ENCODE data around the gene PKNOX2. TPM values are rescaled to one million over a fixed set of nuclear protein-coding genes. Genes with fewer than 3 reads are reported as not detected.

The PKNOX2 gene
- total and polyA plus RNA-seq, 10 of the 15 experiments (the other 5 are each of a cell fraction or from before 2014, with no cell fraction given), result not detected

DNA sequence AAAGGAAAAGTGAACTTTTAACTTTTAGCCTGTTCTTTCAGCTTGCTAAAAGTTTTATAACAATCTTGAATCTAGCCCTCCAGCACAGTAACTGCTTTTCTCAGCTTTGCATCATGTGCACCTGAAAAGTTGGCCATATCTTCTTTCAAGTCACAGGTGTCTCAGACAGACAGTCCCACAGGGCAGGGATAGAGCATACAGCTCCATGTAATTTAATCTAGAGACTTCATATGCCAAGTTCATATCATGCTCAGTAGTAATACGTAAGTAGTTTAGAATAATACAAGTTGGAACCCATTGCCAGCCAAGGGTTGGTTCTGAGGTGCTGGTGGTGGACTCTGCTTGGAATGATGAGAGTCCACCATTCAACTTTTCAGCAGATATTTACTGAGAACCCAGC, 68.6 kb downstream of the PKNOX2 start:
- 0% methylated on average over 1 of the region's 1 CpG for WGBS (ENCODE audit: insufficient coverage, insufficient replicate concordance, low lambda C conversion rate, missing lambda C conversion rate)
- H3K27me3 ChIP-seq (replicated peaks in 1 of 2; ENCODE audit: control insufficient read depth in 2 of 2, insufficient read depth in 2 of 2, low read length in 1 of 2), result peaks cover 2 to 3% of the 10 kb centered on the region in 2 experiments; a peak in 3 of 4 replicates
- ATAC-seq (no peak), DNase-seq (ENCODE audit: low read depth, low spot score) (no peak), FAIRE-seq (no peak)
- H3K36me3 ChIP-seq (ENCODE audit: control insufficient read depth in 2 of 2, insufficient read depth in 2 of 2, low read length in 1 of 2), result no peaks in the 10 kb centered on the region
- no peaks in the 10 kb centered on the region for H4K20me1 ChIP-seq (ENCODE audit: control insufficient read depth, insufficient read depth)
- no peak overlapping the region for H3K9ac ChIP-seq (ENCODE audit: control insufficient read depth, insufficient read depth, low read length)
- SMC1A ChIA-PET (ENCODE audit: uncharacterized antibody, unreplicated experiment), result no interaction called here
- no TSS peak for BruUV-seq (replicated peaks)
- TF ChIP-seq MEF2B (IDR thresholded peaks at IDR 0.05; ENCODE audit: partially characterized antibody, poor library complexity, severe bottlenecking) (no peak), RAD21 (IDR thresholded peaks at IDR 0.05; ENCODE audit: insufficient read depth, low read depth, low read length) (no peak), CHD1 (IDR thresholded peaks at IDR 0.05; ENCODE audit: low read depth, low read length) (no peak), SMAD1 (IDR thresholded peaks at IDR 0.05; ENCODE audit: low read depth, partially characterized antibody) (no peak), NBN (IDR thresholded peaks at IDR 0.05) (no peak)
- CTCF ChIA-PET, result no interaction called here
- H3K4me3 ChIP-seq, result no peak overlapping the region
- H3K4me1 ChIP-seq (ENCODE audit: control insufficient read depth, insufficient read depth, low read length), result no peaks in the 10 kb centered on the region
- no peak overlapping the region for H3K27ac ChIP-seq (ENCODE audit: control insufficient read depth, insufficient read depth)
- intact Hi-C loops (cut with micrococcal nuclease; ENCODE audit: unreplicated experiment), result no loop called here
- H3K79me2 ChIP-seq (ENCODE audit: control insufficient read depth, insufficient read depth, low read length), result no peaks in the 10 kb centered on the region
- in situ Hi-C loops (cut with MboI), result no loop called here
- H3K9me3 ChIP-seq (replicated peaks; ENCODE audit: control insufficient read depth, insufficient read depth, low read length), result no peaks in the 10 kb centered on the region
- H3K4me2 ChIP-seq (ENCODE audit: control insufficient read depth, insufficient read depth), result no peak overlapping the region
- RAD21 ChIA-PET (ENCODE audit: unreplicated experiment), result no interaction called here
- no peak overlapping the region for H2AFZ ChIP-seq (ENCODE audit: control insufficient read depth, low read depth, low read length)
- POLR2A ChIA-PET, result no interaction called here

DNA sequence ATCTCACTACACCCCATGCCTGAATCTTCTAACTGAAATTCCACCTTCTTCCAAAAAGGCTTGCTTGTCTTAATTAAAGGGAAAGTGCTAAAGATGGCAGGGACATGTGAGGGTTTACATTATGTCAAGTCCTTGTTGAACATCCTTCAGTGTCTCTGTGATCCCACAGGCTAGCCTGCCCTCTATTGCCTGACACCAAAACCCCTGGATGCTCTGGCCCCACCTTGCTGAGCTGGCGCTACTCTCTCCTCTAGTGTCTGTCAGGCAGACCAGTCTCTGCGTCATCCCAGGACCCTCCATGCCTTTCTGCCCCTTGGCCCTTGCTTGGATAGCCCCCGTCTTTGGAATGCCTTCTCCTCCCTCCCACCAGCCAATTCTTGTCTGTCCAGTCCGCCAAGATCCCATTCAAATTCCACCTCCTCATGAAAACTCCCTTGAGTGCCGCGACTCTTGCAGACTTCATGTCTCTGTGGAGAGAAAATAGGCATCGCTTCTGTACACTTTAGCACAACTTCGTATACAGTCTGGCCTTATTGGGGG, 69.3 kb downstream of the PKNOX2 start:
- H4K20me1 ChIP-seq (ENCODE audit: control insufficient read depth, insufficient read depth), result no peaks in the 10 kb centered on the region
- ChIA-PET RAD21 (ENCODE audit: unreplicated experiment) (no interaction called here), SMC1A (ENCODE audit: uncharacterized antibody, unreplicated experiment) (no interaction called here), CTCF (interaction anchor here (0.6 kb wide), 1 partner anchor 86 kb away, joined by 3 read pairs; no protein-coding TSS in a partner anchor), POLR2A (no interaction called here)
- BruUV-seq (replicated peaks), result no TSS peak
- H3K4me1 ChIP-seq (ENCODE audit: control insufficient read depth, insufficient read depth, low read length), result no peaks in the 10 kb centered on the region
- H3K27ac ChIP-seq (ENCODE audit: control insufficient read depth, insufficient read depth), result no peak overlapping the region
- intact Hi-C loops (cut with micrococcal nuclease; ENCODE audit: unreplicated experiment), result no loop called here
- H3K9me3 ChIP-seq (replicated peaks; ENCODE audit: control insufficient read depth, insufficient read depth, low read length), result no peaks in the 10 kb centered on the region
- ATAC-seq, result no peak
- H3K4me3 ChIP-seq, result no peak overlapping the region
- in situ Hi-C loops (cut with MboI), result no loop called here
- H3K27me3 ChIP-seq (replicated peaks in 1 of 2; ENCODE audit: control insufficient read depth in 2 of 2, insufficient read depth in 2 of 2, low read length in 1 of 2), result peaks cover 2 to 4% of the 10 kb centered on the region in 2 experiments
- FAIRE-seq, result no peak
- H3K36me3 ChIP-seq (ENCODE audit: control insufficient read depth in 2 of 2, insufficient read depth in 2 of 2, low read length in 1 of 2), result no peaks in the 10 kb centered on the region
- H3K9ac ChIP-seq (ENCODE audit: control insufficient read depth, insufficient read depth, low read length), result no peak overlapping the region
- H3K4me2 ChIP-seq (ENCODE audit: control insufficient read depth, insufficient read depth), result no peak overlapping the region
- no peak overlapping the region for H2AFZ ChIP-seq (ENCODE audit: control insufficient read depth, low read depth, low read length)
- 34% methylated on average over 8 of the region's 8 CpGs for WGBS (ENCODE audit: insufficient coverage, insufficient replicate concordance, low lambda C conversion rate, missing lambda C conversion rate)
- DNase-seq (ENCODE audit: low read depth, low spot score), result no peak
- H3K79me2 ChIP-seq (ENCODE audit: control insufficient read depth, insufficient read depth, low read length), result no peaks in the 10 kb centered on the region
- TF ChIP-seq SUPT20H (IDR thresholded peaks at IDR 0.05; ENCODE audit: borderline replicate concordance, control insufficient read depth, low read depth, low read length) (no peak), ESRRA (IDR thresholded peaks at IDR 0.05; ENCODE audit: low read length) (no peak), ZNF217 (IDR thresholded peaks at IDR 0.05) (no peak)
- TF ChIP-seq, protein P1, sequence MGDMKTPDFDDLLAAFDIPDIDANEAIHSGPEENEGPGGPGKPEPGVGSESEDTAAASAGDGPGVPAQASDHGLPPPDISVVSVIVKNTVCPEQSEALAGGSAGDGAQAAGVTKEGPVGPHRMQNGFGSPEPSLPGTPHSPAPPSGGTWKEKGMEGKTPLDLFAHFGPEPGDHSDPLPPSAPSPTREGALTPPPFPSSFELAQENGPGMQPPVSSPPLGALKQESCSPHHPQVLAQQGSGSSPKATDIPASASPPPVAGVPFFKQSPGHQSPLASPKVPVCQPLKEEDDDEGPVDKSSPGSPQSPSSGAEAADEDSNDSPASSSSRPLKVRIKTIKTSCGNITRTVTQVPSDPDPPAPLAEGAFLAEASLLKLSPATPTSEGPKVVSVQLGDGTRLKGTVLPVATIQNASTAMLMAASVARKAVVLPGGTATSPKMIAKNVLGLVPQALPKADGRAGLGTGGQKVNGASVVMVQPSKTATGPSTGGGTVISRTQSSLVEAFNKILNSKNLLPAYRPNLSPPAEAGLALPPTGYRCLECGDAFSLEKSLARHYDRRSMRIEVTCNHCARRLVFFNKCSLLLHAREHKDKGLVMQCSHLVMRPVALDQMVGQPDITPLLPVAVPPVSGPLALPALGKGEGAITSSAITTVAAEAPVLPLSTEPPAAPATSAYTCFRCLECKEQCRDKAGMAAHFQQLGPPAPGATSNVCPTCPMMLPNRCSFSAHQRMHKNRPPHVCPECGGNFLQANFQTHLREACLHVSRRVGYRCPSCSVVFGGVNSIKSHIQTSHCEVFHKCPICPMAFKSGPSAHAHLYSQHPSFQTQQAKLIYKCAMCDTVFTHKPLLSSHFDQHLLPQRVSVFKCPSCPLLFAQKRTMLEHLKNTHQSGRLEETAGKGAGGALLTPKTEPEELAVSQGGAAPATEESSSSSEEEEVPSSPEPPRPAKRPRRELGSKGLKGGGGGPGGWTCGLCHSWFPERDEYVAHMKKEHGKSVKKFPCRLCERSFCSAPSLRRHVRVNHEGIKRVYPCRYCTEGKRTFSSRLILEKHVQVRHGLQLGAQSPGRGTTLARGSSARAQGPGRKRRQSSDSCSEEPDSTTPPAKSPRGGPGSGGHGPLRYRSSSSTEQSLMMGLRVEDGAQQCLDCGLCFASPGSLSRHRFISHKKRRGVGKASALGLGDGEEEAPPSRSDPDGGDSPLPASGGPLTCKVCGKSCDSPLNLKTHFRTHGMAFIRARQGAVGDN (IDR thresholded peaks at IDR 0.05), result no peak
- TF ChIP-seq, protein P2, sequence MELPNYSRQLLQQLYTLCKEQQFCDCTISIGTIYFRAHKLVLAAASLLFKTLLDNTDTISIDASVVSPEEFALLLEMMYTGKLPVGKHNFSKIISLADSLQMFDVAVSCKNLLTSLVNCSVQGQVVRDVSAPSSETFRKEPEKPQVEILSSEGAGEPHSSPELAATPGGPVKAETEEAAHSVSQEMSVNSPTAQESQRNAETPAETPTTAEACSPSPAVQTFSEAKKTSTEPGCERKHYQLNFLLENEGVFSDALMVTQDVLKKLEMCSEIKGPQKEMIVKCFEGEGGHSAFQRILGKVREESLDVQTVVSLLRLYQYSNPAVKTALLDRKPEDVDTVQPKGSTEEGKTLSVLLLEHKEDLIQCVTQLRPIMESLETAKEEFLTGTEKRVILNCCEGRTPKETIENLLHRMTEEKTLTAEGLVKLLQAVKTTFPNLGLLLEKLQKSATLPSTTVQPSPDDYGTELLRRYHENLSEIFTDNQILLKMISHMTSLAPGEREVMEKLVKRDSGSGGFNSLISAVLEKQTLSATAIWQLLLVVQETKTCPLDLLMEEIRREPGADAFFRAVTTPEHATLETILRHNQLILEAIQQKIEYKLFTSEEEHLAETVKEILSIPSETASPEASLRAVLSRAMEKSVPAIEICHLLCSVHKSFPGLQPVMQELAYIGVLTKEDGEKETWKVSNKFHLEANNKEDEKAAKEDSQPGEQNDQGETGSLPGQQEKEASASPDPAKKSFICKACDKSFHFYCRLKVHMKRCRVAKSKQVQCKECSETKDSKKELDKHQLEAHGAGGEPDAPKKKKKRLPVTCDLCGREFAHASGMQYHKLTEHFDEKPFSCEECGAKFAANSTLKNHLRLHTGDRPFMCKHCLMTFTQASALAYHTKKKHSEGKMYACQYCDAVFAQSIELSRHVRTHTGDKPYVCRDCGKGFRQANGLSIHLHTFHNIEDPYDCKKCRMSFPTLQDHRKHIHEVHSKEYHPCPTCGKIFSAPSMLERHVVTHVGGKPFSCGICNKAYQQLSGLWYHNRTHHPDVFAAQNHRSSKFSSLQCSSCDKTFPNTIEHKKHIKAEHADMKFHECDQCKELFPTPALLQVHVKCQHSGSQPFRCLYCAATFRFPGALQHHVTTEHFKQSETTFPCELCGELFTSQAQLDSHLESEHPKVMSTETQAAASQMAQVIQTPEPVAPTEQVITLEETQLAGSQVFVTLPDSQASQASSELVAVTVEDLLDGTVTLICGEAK (IDR thresholded peaks at IDR 0.05; ENCODE audit: borderline replicate concordance), result no peak

Measured in GM12878 (cell line).